T-cell (primary cell): ENCODE results near the gene CACNA1E. TPM values are rescaled to one million over a fixed set of nuclear protein-coding genes. Genes with fewer than 3 reads are reported as not detected.

ENCODE experiments used
- ATAC-seq, 4 experiments: fragments of 200-7000 bp in 3 of 4; fragments of 150-1000 bp in 1 of 4; cut with Tn5 transposase; replicated peaks in 1 of 4; 1 replicate in 3 of 4; 2 replicates in 1 of 4; pipeline ENCODE4 v1.10.0; 2021; ENCODE audit warnings: moderate library complexity in 3 of 4, mild to moderate bottlenecking in 2 of 4, moderate number of reproducible peaks in 1 of 4
- CTCF ChIA-PET, 2 donors: fragments of 300-600 bp; sonication (Branson Sonifier 250); formaldehyde crosslinking; loops; one replicate each; lab custom pipeline; 2022; ENCODE audit warnings: antibody characterized with exemption in 2 of 2; lab: Charles Lee
- POLR2A ChIA-PET, 2 donors: fragments of 300-600 bp; sonication (Branson Sonifier 250); formaldehyde crosslinking; loops; one replicate each; lab custom pipeline; 2022; ENCODE audit warnings: antibody characterized with exemption in 2 of 2; lab: Charles Lee
- DNase-seq, 35 experiments: peaks; one replicate each; pipeline versions ENCODE4 v3.0.0 to v3.0.0-alpha.2; 2013 to 2023
- H3K27ac ChIP-seq: one replicate; pipeline ENCODE4 v1.5.1; 2013; ENCODE audit warnings: low read length
- H3K27me3 ChIP-seq, 2 experiments: replicated peaks in 1 of 2; 1 replicate in 1 of 2; 2 replicates in 1 of 2; pipeline versions ENCODE4 v1.6.1 to v1.7.0; 2013; ENCODE audit warnings: low read length in 1 of 2, mixed read lengths in 1 of 2; ENCODE audit not compliant: control insufficient read depth in 2 of 2, insufficient read depth in 2 of 2; ENCODE audit errors: extremely low read depth in 1 of 2
- H3K36me3 ChIP-seq, 2 donors: 1 replicate in 1 of 2; 2 replicates in 1 of 2; pipeline versions ENCODE4 v1.6.1 to v1.7.0; 2013; ENCODE audit warnings: low read length in 1 of 2; ENCODE audit not compliant: control insufficient read depth in 2 of 2, insufficient read depth in 1 of 2; ENCODE audit errors: extremely low read depth in 1 of 2
- H3K4me1 ChIP-seq, 2 experiments: 1 replicate in 1 of 2; 2 replicates in 1 of 2; pipeline versions ENCODE4 v1.6.1 to v1.7.0; 2013; ENCODE audit warnings: low read length in 2 of 2, mixed read lengths in 1 of 2; ENCODE audit not compliant: insufficient read depth in 2 of 2, control insufficient read depth in 1 of 2; ENCODE audit errors: extremely low read depth in 1 of 2
- H3K4me3 ChIP-seq, 2 donors: 1 replicate in 1 of 2; 2 replicates in 1 of 2; pipeline versions ENCODE4 v1.5.1 to v1.7.0; 2013; ENCODE audit warnings: mild to moderate bottlenecking in 2 of 2, low read length in 1 of 2, moderate library complexity in 1 of 2; ENCODE audit not compliant: control insufficient read depth in 1 of 2; ENCODE audit errors: extremely low read depth in 1 of 2
- H3K9me3 ChIP-seq: 2 replicates; pipeline ENCODE4 v1.7.0; 2013
- H3K27ac Mint-ChIP-seq, 2 donors: one replicate each; pipeline ENCODE4 v1.8.0; 2020 to 2021; ENCODE audit warnings: mild to moderate bottlenecking in 2 of 2, mixed read lengths in 2 of 2
- H3K27me3 Mint-ChIP-seq, 2 donors: one replicate each; pipeline ENCODE4 v1.8.0; 2021 to 2022; ENCODE audit warnings: mixed read lengths in 2 of 2
- H3K36me3 Mint-ChIP-seq: one replicate; pipeline ENCODE4 v1.8.0; 2021; ENCODE audit warnings: mixed read lengths
- H3K4me1 Mint-ChIP-seq, 3 donors: one replicate each; pipeline ENCODE4 v1.8.0; 2020 to 2022; ENCODE audit warnings: mixed read lengths in 3 of 3, mild to moderate bottlenecking in 1 of 3
- H3K4me3 Mint-ChIP-seq, 3 donors: one replicate each; pipeline ENCODE4 v1.8.0; 2020 to 2022; ENCODE audit warnings: mild to moderate bottlenecking in 3 of 3, mixed read lengths in 3 of 3, moderate library complexity in 3 of 3
- H3K9me3 Mint-ChIP-seq, 3 donors: one replicate each; pipeline ENCODE4 v1.8.0; 2020 to 2022; ENCODE audit warnings: mixed read lengths in 3 of 3
- WGBS: methylation state at CpG from one replicate; pipeline ENCODE4 v1.1.5; 2013; ENCODE audit warnings: missing lambda C conversion rate; ENCODE audit not compliant: insufficient coverage; 5-methylcytosine and 5-hydroxymethylcytosine counted together
- total RNA-seq, 35 experiments: library from RNA in 6 of 35; stranded (reverse) in 6 of 35; fragments of 120-200 nt in 1 of 35; gene quantifications; one replicate each; pipeline versions ENCODE4 v1.2.1 to v1.2.4 and lab custom pipeline; 2013 to 2026

Gene CACNA1E
- under 1 TPM in 3 of 5 donors, not detected in 2; 0.03 to 0.10 (median 0.03) TPM for total RNA-seq
- total RNA-seq (2013), result 0.02 TPM
- total RNA-seq (lab: John Stamatoyannopoulos, UW), result 0 to 0.46 (median 0) reads per million in 29 experiments

GRCh38 chr1:181483285-181484195 is at the start of gene CACNA1E:
TSS of gene CACNA1E (plus strand) at chr1:181483517. CDS start at chr1:181483745, 228 bp downstream.
- no peak for DNase-seq
- H3K27me3 Mint-ChIP-seq, result peaks cover 74 to 75% of the 10 kb centered on the region in 2 donors
- 10% methylated on average over 37 of the region's 43 CpGs for WGBS
- ATAC-seq, result no peak
- peaks cover 24 to 26% (median 24%) of the 10 kb centered on the region in 3 donors for H3K4me1 Mint-ChIP-seq
- CTCF ChIA-PET, result interaction anchor here (0.6 to 0.7 kb wide), 2 partner anchors 9 to 701 kb away, joined by 3 to 5 read pairs; no protein-coding TSS in a partner anchor
- H3K27ac ChIP-seq, result no peak within 1 kb of the TSS
- H3K27me3 ChIP-seq, result peaks cover 16 to 53% of the 10 kb centered on the region in 2 experiments
- H3K4me1 ChIP-seq, result peaks cover 0 to 8% of the 10 kb centered on the region in 2 experiments
- H3K9me3 ChIP-seq, result no peaks in the 10 kb centered on the region
- H3K36me3 Mint-ChIP-seq, result no peaks in the 10 kb centered on the region
- H3K4me3 Mint-ChIP-seq, result peak within 1 kb of the TSS in 1 of 3 donors; percentile 31
- no peaks in the 10 kb centered on the region for H3K9me3 Mint-ChIP-seq
- no peaks in the 10 kb centered on the region for H3K36me3 ChIP-seq
- peak within 1 kb of the TSS in 1 of 2 donors; percentile 6 for H3K4me3 ChIP-seq
- POLR2A ChIA-PET, result no interaction called here
- H3K27ac Mint-ChIP-seq, result no peak within 1 kb of the TSS

- no peak for ATAC-seq
- CTCF ChIA-PET, result no interaction called here
- H3K9me3 Mint-ChIP-seq, result no peaks in the 10 kb centered on the region
- no peak overlapping the region for H3K4me3 Mint-ChIP-seq
- peaks cover 0 to 2% (median 1%) of the 10 kb centered on the region in 3 donors for H3K4me1 Mint-ChIP-seq
- Histone ChIP-seq H3K4me3 (no peak overlapping the region), H3K36me3 (no peaks in the 10 kb centered on the region), H3K27ac (no peak overlapping the region), H3K9me3 (no peaks in the 10 kb centered on the region), H3K27me3 (peaks cover 0 to 10% of the 10 kb centered on the region in 2 experiments), H3K4me1 (peaks cover 0 to 3% of the 10 kb centered on the region in 2 experiments)
- WGBS, result 83% methylated on average over 1 of the region's 3 CpGs
- H3K27ac Mint-ChIP-seq, result no peak overlapping the region
- H3K36me3 Mint-ChIP-seq, result no peaks in the 10 kb centered on the region
- POLR2A ChIA-PET, result no interaction called here
- DNase-seq, result no peak
- peaks cover 29 to 33% of the 10 kb centered on the region in 2 donors for H3K27me3 Mint-ChIP-seq
These were observed 49.4 kb upstream of the CACNA1E start for GRCh38 chr1:181433931-181434330.

GRCh38 chr1:181438013-181438412 is 45.3 kb upstream of the CACNA1E start:
- H3K9me3 Mint-ChIP-seq, result no peaks in the 10 kb centered on the region
- ATAC-seq (no peak), DNase-seq (no peak)
- no peaks in the 10 kb centered on the region for H3K36me3 ChIP-seq
- no peak overlapping the region for H3K27ac Mint-ChIP-seq
- H3K27ac ChIP-seq, result no peak overlapping the region
- no peaks in the 10 kb centered on the region for H3K9me3 ChIP-seq
- ChIA-PET POLR2A (no interaction called here), CTCF (no interaction called here)
- WGBS, result no CpG with 5 or more reads among the region's 2 CpGs
- H3K4me1 ChIP-seq, result no peaks in the 10 kb centered on the region
- H3K27me3 ChIP-seq, result peaks cover 0 to 7% of the 10 kb centered on the region in 2 experiments
- H3K4me1 Mint-ChIP-seq, result no peaks in the 10 kb centered on the region
- no peak overlapping the region for H3K4me3 Mint-ChIP-seq
- peaks cover 26 to 32% of the 10 kb centered on the region in 2 donors for H3K27me3 Mint-ChIP-seq
- H3K36me3 Mint-ChIP-seq, result no peaks in the 10 kb centered on the region
- no peak overlapping the region for H3K4me3 ChIP-seq

- no peak overlapping the region for H3K4me3 Mint-ChIP-seq
- H3K27me3 Mint-ChIP-seq, result peaks cover 15 to 17% of the 10 kb centered on the region in 2 donors
- 89% methylated on average over 4 of the region's 4 CpGs for WGBS
- ChIA-PET POLR2A (no interaction called here), CTCF (no interaction called here)
- ATAC-seq (no peak), DNase-seq (no peak)
- no peaks in the 10 kb centered on the region for H3K9me3 Mint-ChIP-seq
- H3K27me3 ChIP-seq, result no peaks in the 10 kb centered on the region
- H3K4me3 ChIP-seq, result no peak overlapping the region
- no peaks in the 10 kb centered on the region for H3K36me3 ChIP-seq
- H3K27ac ChIP-seq, result no peak overlapping the region
- no peaks in the 10 kb centered on the region for H3K9me3 ChIP-seq
- H3K27ac Mint-ChIP-seq, result no peak overlapping the region
- no peaks in the 10 kb centered on the region for H3K4me1 ChIP-seq
- no peaks in the 10 kb centered on the region for H3K36me3 Mint-ChIP-seq
- no peaks in the 10 kb centered on the region for H3K4me1 Mint-ChIP-seq
These were observed 42.8 kb upstream of the CACNA1E start for GRCh38 chr1:181440510-181440909.

GRCh38 chr1:181442181-181442525 is 41.2 kb upstream of the CACNA1E start:
- no peaks in the 10 kb centered on the region for H3K27me3 ChIP-seq
- H3K27ac ChIP-seq, result no peak overlapping the region
- no peaks in the 10 kb centered on the region for H3K9me3 Mint-ChIP-seq
- CTCF ChIA-PET, result no interaction called here
- no peak for DNase-seq
- no peak overlapping the region for H3K27ac Mint-ChIP-seq
- H3K4me3 ChIP-seq, result no peak overlapping the region
- H3K36me3 Mint-ChIP-seq, result no peaks in the 10 kb centered on the region
- H3K9me3 ChIP-seq, result no peaks in the 10 kb centered on the region
- H3K4me3 Mint-ChIP-seq, result no peak overlapping the region
- no peaks in the 10 kb centered on the region for H3K36me3 ChIP-seq
- ATAC-seq, result no peak
- peaks cover 7 to 13% of the 10 kb centered on the region in 2 donors for H3K27me3 Mint-ChIP-seq
- H3K4me1 ChIP-seq, result no peaks in the 10 kb centered on the region
- no peaks in the 10 kb centered on the region for H3K4me1 Mint-ChIP-seq
- POLR2A ChIA-PET, result no interaction called here

GRCh38 chr1:181443231-181443853 is 40.0 kb upstream of the CACNA1E start:
- peaks cover 0 to 11% of the 10 kb centered on the region in 2 donors for H3K27me3 Mint-ChIP-seq
- ChIA-PET POLR2A (no interaction called here), CTCF (interaction anchor here (0.5 to 1.0 kb wide), 3 partner anchors 24 to 376 kb away, joined by 3 to 9 read pairs (median 3); no protein-coding TSS in a partner anchor)
- no peak overlapping the region for H3K4me3 Mint-ChIP-seq
- no peak overlapping the region for H3K27ac ChIP-seq
- no CpG with 5 or more reads among the region's 3 CpGs for WGBS
- ATAC-seq (no peak), DNase-seq (no peak)
- no peak overlapping the region for H3K27ac Mint-ChIP-seq
- no peaks in the 10 kb centered on the region for H3K9me3 Mint-ChIP-seq
- H3K4me1 ChIP-seq, result no peaks in the 10 kb centered on the region
- H3K36me3 Mint-ChIP-seq, result no peaks in the 10 kb centered on the region
- no peaks in the 10 kb centered on the region for H3K27me3 ChIP-seq
- no peaks in the 10 kb centered on the region for H3K4me1 Mint-ChIP-seq
- no peaks in the 10 kb centered on the region for H3K9me3 ChIP-seq
- no peaks in the 10 kb centered on the region for H3K36me3 ChIP-seq
- no peak overlapping the region for H3K4me3 ChIP-seq
